ENCODE data around the gene PEX11G.

PEX11G gene

GRCh38 chr19:7494416-7495098 is 5.7 kb upstream of the PEX11G start:
- in situ Hi-C loops (cut with HindIII; ENCODE audit: low sequenced_read_pairs) = no loop called here
- H3K4me3 ChIP-seq (ENCODE audit: low read depth, low read length) = no peak overlapping the region
- DNase-seq (ENCODE audit: low read depth, low spot score) = no peak
- no peak for TF ChIP-seq CTCF (IDR thresholded peaks at IDR 0.05; ENCODE audit: low read depth, low read length)

GRCh38 chr19:7492558-7492957 is 3.7 kb upstream of the PEX11G start:
- H3K4me3 ChIP-seq (ENCODE audit: low read depth, low read length) = no peak overlapping the region
- in situ Hi-C loops (cut with HindIII; ENCODE audit: low sequenced_read_pairs) = no loop called here
- DNase-seq (ENCODE audit: low read depth, low spot score) = no peak
- no peak for TF ChIP-seq CTCF (IDR thresholded peaks at IDR 0.05; ENCODE audit: low read depth, low read length)

- DNase-seq (ENCODE audit: low read depth, low spot score) = no peak
- in situ Hi-C loops (cut with HindIII; ENCODE audit: low sequenced_read_pairs) = no loop called here
- no peak overlapping the region for H3K4me3 ChIP-seq (ENCODE audit: low read depth, low read length)
- TF ChIP-seq CTCF (IDR thresholded peaks at IDR 0.05; ENCODE audit: low read depth, low read length) = no peak
Measured at GRCh38 chr19:7492142-7492541, 3.3 kb upstream of the PEX11G start.

GRCh38 chr19:7489609-7490044 is 792 bp upstream of the PEX11G start:
- no peak overlapping the region for H3K4me3 ChIP-seq (ENCODE audit: low read depth, low read length)
- DNase-seq (ENCODE audit: low read depth, low spot score) = no peak
- in situ Hi-C loops (cut with HindIII; ENCODE audit: low sequenced_read_pairs) = no loop called here
- TF ChIP-seq CTCF (IDR thresholded peaks at IDR 0.05; ENCODE audit: low read depth, low read length) = no peak

GRCh38 chr19:7486923-7487322 is 1.9 kb downstream of the PEX11G start:
- in situ Hi-C loops (cut with HindIII; ENCODE audit: low sequenced_read_pairs) = no loop called here
- H3K4me3 ChIP-seq (ENCODE audit: low read depth, low read length) = no peak overlapping the region
- DNase-seq (ENCODE audit: low read depth, low spot score) = no peak
- TF ChIP-seq CTCF (IDR thresholded peaks at IDR 0.05; ENCODE audit: low read depth, low read length) = no peak

- TF ChIP-seq CTCF (IDR thresholded peaks at IDR 0.05; ENCODE audit: low read depth, low read length) = no peak
- H3K4me3 ChIP-seq (ENCODE audit: low read depth, low read length) = no peak overlapping the region
- in situ Hi-C loops (cut with HindIII; ENCODE audit: low sequenced_read_pairs) = no loop called here
- DNase-seq (ENCODE audit: low read depth, low spot score) = no peak
Measured at GRCh38 chr19:7483720-7484201, 5.1 kb downstream of the PEX11G start.

Data from astrocyte of the spinal cord (primary cell).